Tibial nerve (tissue), 4 donors: ENCODE results near the gene ZNF346.

Source experiments
- EP300 ChIP-seq, 2 donors: sonication (generic); formaldehyde crosslinking; IDR thresholded peaks; one replicate each; pipeline ENCODE4 v1.6.1; 2017; ENCODE audit warnings: antibody characterized with exemption in 2 of 2, mild to moderate bottlenecking in 1 of 2
- POLR2A ChIP-seq, 2 donors: fragments of 450-650 bp; IDR thresholded peaks; one replicate each; pipeline ENCODE4 v1.6.1; 2017; ENCODE audit warnings: antibody characterized with exemption in 2 of 2, mild to moderate bottlenecking in 2 of 2, moderate library complexity in 2 of 2
- TF ChIP-seq, protein P1 (sequence below), 5 experiments: fragments of 200-600 bp in 3 of 5; fragments of 450-650 bp in 2 of 5; sonication (generic) in 3 of 5; IDR thresholded peaks; one replicate each; pipeline ENCODE4 v1.5.1; 2016 to 2019; ENCODE audit warnings: antibody characterized with exemption in 5 of 5, mild to moderate bottlenecking in 3 of 5, moderate library complexity in 2 of 5

DNA sequence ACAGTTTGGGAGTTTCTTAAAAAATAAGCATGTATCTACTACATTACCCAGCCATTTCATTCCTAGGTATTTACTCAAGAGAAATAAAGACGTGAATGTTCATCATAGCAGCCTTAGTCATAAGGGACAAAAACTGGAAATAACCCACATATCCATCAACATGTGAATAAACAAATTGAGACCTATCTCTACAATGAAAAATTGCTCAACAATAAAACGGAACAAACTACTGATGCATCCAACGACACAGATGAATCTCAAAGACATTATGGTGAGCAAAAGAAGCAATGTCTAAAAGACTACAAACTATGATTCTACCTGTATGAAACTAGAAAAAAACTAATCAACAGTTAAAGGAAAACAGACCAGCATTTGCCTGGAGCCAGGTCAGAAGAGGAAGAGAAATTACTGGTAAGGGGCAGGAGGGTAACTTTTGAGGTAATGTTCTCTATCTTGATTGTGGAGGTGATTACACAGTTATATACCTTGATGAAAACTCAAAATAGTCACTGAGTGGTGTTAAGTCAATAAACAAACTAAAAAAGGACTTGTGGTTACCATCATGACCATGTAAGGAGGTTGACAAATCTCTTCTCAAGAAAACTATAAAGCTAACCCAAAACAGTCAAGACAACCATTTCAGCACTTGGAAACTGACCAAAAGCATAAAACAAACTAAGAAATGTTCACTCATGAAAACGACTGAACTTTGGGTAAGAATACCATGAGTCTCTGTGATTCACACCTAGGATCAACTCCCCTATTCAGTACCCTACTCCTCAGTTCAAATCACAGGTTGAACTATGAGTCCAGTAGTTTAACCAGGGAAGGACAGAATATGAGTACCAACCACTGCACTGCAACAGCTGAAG is 26.4 kb upstream of the ZNF346 start:
- TF ChIP-seq, protein P1, sequence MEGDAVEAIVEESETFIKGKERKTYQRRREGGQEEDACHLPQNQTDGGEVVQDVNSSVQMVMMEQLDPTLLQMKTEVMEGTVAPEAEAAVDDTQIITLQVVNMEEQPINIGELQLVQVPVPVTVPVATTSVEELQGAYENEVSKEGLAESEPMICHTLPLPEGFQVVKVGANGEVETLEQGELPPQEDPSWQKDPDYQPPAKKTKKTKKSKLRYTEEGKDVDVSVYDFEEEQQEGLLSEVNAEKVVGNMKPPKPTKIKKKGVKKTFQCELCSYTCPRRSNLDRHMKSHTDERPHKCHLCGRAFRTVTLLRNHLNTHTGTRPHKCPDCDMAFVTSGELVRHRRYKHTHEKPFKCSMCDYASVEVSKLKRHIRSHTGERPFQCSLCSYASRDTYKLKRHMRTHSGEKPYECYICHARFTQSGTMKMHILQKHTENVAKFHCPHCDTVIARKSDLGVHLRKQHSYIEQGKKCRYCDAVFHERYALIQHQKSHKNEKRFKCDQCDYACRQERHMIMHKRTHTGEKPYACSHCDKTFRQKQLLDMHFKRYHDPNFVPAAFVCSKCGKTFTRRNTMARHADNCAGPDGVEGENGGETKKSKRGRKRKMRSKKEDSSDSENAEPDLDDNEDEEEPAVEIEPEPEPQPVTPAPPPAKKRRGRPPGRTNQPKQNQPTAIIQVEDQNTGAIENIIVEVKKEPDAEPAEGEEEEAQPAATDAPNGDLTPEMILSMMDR (IDR thresholded peaks at IDR 0.05): no peak
- TF ChIP-seq POLR2A (IDR thresholded peaks at IDR 0.05) (no peak), EP300 (IDR thresholded peaks at IDR 0.05) (no peak)
